Osteocyte (in vitro differentiated cells): ENCODE data around the gene DICER1. TPM values are rescaled to one million over a fixed set of nuclear protein-coding genes. Genes with fewer than 3 reads are reported as not detected.

Experiments
- DNase-seq: peaks from one replicate; pipeline ENCODE4 v3.0.0; 2021; ENCODE audit warnings: mixed read lengths; ENCODE audit not compliant: unreplicated experiment; ENCODE audit errors: extremely low spot score
- H3K27ac Mint-ChIP-seq: one replicate; pipeline ENCODE4 v1.8.0; 2021; ENCODE audit warnings: mild to moderate bottlenecking, mixed read lengths; ENCODE audit not compliant: unreplicated experiment
- H3K27me3 Mint-ChIP-seq: one replicate; pipeline ENCODE4 v1.8.0; 2021; ENCODE audit warnings: mixed read lengths; ENCODE audit not compliant: unreplicated experiment
- H3K36me3 Mint-ChIP-seq: one replicate; pipeline ENCODE4 v1.8.0; 2021; ENCODE audit warnings: mixed read lengths; ENCODE audit not compliant: unreplicated experiment
- H3K4me1 Mint-ChIP-seq: one replicate; pipeline ENCODE4 v1.8.0; 2021; ENCODE audit warnings: mixed read lengths; ENCODE audit not compliant: unreplicated experiment
- H3K4me3 Mint-ChIP-seq: one replicate; pipeline ENCODE4 v1.8.0; 2021; ENCODE audit warnings: mild to moderate bottlenecking, moderate library complexity, mixed read lengths; ENCODE audit not compliant: unreplicated experiment
- H3K9me3 Mint-ChIP-seq: one replicate; pipeline ENCODE4 v1.8.0; 2021; ENCODE audit warnings: mixed read lengths; ENCODE audit not compliant: unreplicated experiment
- CTCF ChIP-seq: fragments of 200-600 bp; sonication (generic); IDR thresholded peaks from 2 replicates; pipeline ENCODE4 v1.5.0; 2021; ENCODE audit warnings: antibody characterized with exemption, mild to moderate bottlenecking, moderate library complexity
- total RNA-seq: library from RNA; stranded (reverse); gene quantifications from 2 replicates; pipeline ENCODE4 v1.2.1, GENCODE V29; 2021

Gene DICER1
- total RNA-seq, 1 donor from 2014 or later = 55.9 TPM

- no peak for DNase-seq
- no peaks in the 10 kb centered on the region for H3K9me3 Mint-ChIP-seq
- no peak overlapping the region for H3K4me3 Mint-ChIP-seq
- TF ChIP-seq CTCF = no peak
- no peaks in the 10 kb centered on the region for H3K27me3 Mint-ChIP-seq
- H3K4me1 Mint-ChIP-seq = peaks cover 40% of the 10 kb centered on the region
- H3K36me3 Mint-ChIP-seq = no peaks in the 10 kb centered on the region
- no peak overlapping the region for H3K27ac Mint-ChIP-seq
Measured at GRCh38 chr14:95157048-95157326, 342 bp downstream of the DICER1 start.

- H3K27ac Mint-ChIP-seq = peak overlapping the region; percentile 79
- no peaks in the 10 kb centered on the region for H3K36me3 Mint-ChIP-seq
- peaks cover 45% of the 10 kb centered on the region for H3K4me1 Mint-ChIP-seq
- peak overlapping the region; percentile 85 for H3K4me3 Mint-ChIP-seq
- TF ChIP-seq CTCF = no peak
- no peaks in the 10 kb centered on the region for H3K27me3 Mint-ChIP-seq
- DNase-seq = no peak
- no peaks in the 10 kb centered on the region for H3K9me3 Mint-ChIP-seq
Measured at GRCh38 chr14:95156161-95157047, 925 bp downstream of the DICER1 start.

GRCh38 chr14:95155045-95155444 lies 2.3 kb downstream of the DICER1 start:
- no peak for DNase-seq
- no peak overlapping the region for H3K27ac Mint-ChIP-seq
- no peaks in the 10 kb centered on the region for H3K27me3 Mint-ChIP-seq
- TF ChIP-seq CTCF = no peak
- peak overlapping the region; percentile 85 for H3K4me3 Mint-ChIP-seq
- peaks cover 52% of the 10 kb centered on the region for H3K4me1 Mint-ChIP-seq
- no peaks in the 10 kb centered on the region for H3K36me3 Mint-ChIP-seq
- H3K9me3 Mint-ChIP-seq = no peaks in the 10 kb centered on the region

- TF ChIP-seq CTCF = no peak
- H3K27me3 Mint-ChIP-seq = no peaks in the 10 kb centered on the region
- peaks cover 60% of the 10 kb centered on the region for H3K4me1 Mint-ChIP-seq
- H3K4me3 Mint-ChIP-seq = no peak overlapping the region
- no peak overlapping the region for H3K27ac Mint-ChIP-seq
- H3K9me3 Mint-ChIP-seq = no peaks in the 10 kb centered on the region
- no peaks in the 10 kb centered on the region for H3K36me3 Mint-ChIP-seq
- DNase-seq = no peak
Measured at GRCh38 chr14:95153866-95154265, 3.5 kb downstream of the DICER1 start.

- DNase-seq = no peak
- Mint-ChIP-seq H3K27ac (no peak overlapping the region), H3K27me3 (no peaks in the 10 kb centered on the region), H3K4me1 (peaks cover 60% of the 10 kb centered on the region), H3K9me3 (no peaks in the 10 kb centered on the region), H3K4me3 (no peak overlapping the region), H3K36me3 (peaks cover 2% of the 10 kb centered on the region)
- TF ChIP-seq CTCF = no peak
Measured at GRCh38 chr14:95151561-95151960, 5.8 kb downstream of the DICER1 start.
